ENCODE measurements around the gene MS4A15.
"Not testable (repeated sequence)": the region's sequence is repeated elsewhere in the genome, so short reads cannot be mapped to it uniquely, and the experiment has no call there.

MS4A15 gene

GRCh38 chr11:60818057-60818456, 61.4 kb downstream of the MS4A15 start:
- H3K4me3 Mint-ChIP-seq: no peak overlapping the region
- no peak overlapping the region for H3K27ac Mint-ChIP-seq
- H3K4me1 Mint-ChIP-seq (ENCODE audit: low read depth): no peaks in the 10 kb centered on the region
- H3K36me3 Mint-ChIP-seq (ENCODE audit: low read depth): no peaks in the 10 kb centered on the region
- H3K9me3 Mint-ChIP-seq: peaks cover 15% of the 10 kb centered on the region
- no peaks in the 10 kb centered on the region for H3K27me3 Mint-ChIP-seq (ENCODE audit: low read depth)

- Mint-ChIP-seq H3K27me3 (ENCODE audit: low read depth) (no peaks in the 10 kb centered on the region), H3K4me3 (no peak overlapping the region), H3K4me1 (ENCODE audit: low read depth) (no peaks in the 10 kb centered on the region), H3K36me3 (ENCODE audit: low read depth) (no peaks in the 10 kb centered on the region), H3K27ac (no peak overlapping the region), H3K9me3 (peaks cover 7% of the 10 kb centered on the region)
Observed at GRCh38 chr11:60821827-60822599, 65.3 kb downstream of the MS4A15 start.

DNA sequence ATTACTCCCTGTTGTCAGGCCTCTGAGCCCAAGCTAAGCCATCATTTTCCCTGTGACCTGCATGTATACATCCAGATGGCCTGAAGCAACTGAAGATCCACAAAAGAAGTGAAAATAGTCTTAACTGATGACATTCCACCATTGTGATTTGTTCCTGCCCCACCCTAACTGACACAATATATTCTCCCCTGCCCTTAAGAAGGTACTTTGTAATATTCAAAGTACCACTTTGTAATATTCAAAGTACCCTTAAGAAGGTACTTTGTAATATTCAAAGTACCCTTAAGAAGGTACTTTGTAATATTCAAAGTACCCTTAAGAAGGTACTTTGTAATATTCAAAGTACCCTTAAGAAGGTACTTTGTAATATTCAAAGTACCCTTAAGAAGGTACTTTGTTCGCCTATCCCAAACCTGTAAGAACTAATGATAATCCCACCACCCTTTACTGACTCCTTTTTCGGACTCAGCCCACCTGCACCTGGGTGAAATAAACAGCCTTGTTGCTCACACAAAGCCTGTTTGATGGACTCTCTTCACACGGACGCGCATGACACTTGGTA, 67.2 kb downstream of the MS4A15 start:
- H3K27ac Mint-ChIP-seq; H3K4me1 Mint-ChIP-seq (ENCODE audit: low read depth); H3K27me3 Mint-ChIP-seq (ENCODE audit: low read depth); H3K9me3 Mint-ChIP-seq; H3K36me3 Mint-ChIP-seq (ENCODE audit: low read depth); H3K4me3 Mint-ChIP-seq: not testable (repeated sequence)

- Mint-ChIP-seq H3K4me3 (no peak overlapping the region), H3K9me3 (no peaks in the 10 kb centered on the region), H3K4me1 (ENCODE audit: low read depth) (no peaks in the 10 kb centered on the region), H3K27ac (no peak overlapping the region), H3K27me3 (ENCODE audit: low read depth) (no peaks in the 10 kb centered on the region), H3K36me3 (ENCODE audit: low read depth) (no peaks in the 10 kb centered on the region)
Observed at GRCh38 chr11:60825118-60825517, 68.5 kb downstream of the MS4A15 start.

DNA sequence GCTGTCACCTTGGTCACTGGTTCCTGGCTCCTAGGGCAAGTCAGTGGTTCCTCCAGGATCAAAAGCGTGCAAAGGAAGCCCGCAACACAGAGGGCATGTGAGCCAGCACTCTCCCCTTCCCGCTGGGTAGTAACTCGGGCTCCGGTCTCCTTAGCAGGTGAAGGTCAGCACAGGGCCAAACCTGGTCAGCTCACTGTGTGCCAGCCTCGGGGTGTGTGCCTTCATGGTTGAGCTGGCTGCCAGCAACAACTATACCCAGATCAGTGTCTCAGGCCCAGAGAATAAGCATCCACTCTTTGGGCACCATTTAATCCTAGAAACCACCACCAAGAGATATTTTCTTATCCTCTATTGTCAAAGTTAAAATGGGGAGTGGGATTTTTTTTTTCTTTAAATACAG, 69.1 kb downstream of the MS4A15 start:
- Mint-ChIP-seq H3K27ac (no peak overlapping the region), H3K9me3 (no peaks in the 10 kb centered on the region), H3K36me3 (ENCODE audit: low read depth) (no peaks in the 10 kb centered on the region), H3K4me1 (ENCODE audit: low read depth) (no peaks in the 10 kb centered on the region), H3K27me3 (ENCODE audit: low read depth) (no peaks in the 10 kb centered on the region), H3K4me3 (no peak overlapping the region)
